Kidney (tissue), 14 donors: Measurements from ENCODE around the gene PRKCE. TPM values are rescaled to one million over a fixed set of nuclear protein-coding genes. Genes with fewer than 3 reads are reported as not detected.

Experiments used
- DNase-seq, 5 donors: peaks; one replicate each; pipeline ENCODE4 v3.0.0-alpha.2; 2013 to 2020
- FAIRE-seq: peaks from 2 replicates; lab custom pipeline; 2012; peaks lifted over from hg19 to GRCh38; lab: Jason Lieb, UNC
- H3K27ac ChIP-seq, 2 donors: one replicate each; pipeline ENCODE4 v1.7.0; 2013; ENCODE audit warnings: low read depth in 2 of 2, low read length in 2 of 2, inconsistent platforms in 1 of 2
- H3K27me3 ChIP-seq: one replicate; pipeline ENCODE4 v1.7.1; 2013; ENCODE audit warnings: low read length, inconsistent platforms; ENCODE audit not compliant: control insufficient read depth, insufficient read depth
- H3K36me3 ChIP-seq, 3 donors: one replicate each; pipeline versions ENCODE4 v1.7.0 to v1.7.1; 2013; ENCODE audit warnings: low read length in 3 of 3, control low read depth in 1 of 3, inconsistent platforms in 1 of 3; ENCODE audit not compliant: insufficient read depth in 3 of 3, control insufficient read depth in 2 of 3
- H3K4me1 ChIP-seq, 3 donors: one replicate each; pipeline versions ENCODE4 v1.7.0 to v1.7.1; 2013; ENCODE audit warnings: low read length in 3 of 3, inconsistent platforms in 1 of 3, low read depth in 1 of 3; ENCODE audit not compliant: control insufficient read depth in 2 of 3, insufficient read depth in 2 of 3
- H3K4me3 ChIP-seq, 3 donors: one replicate each; pipeline versions ENCODE4 v1.7.0 to v1.8.1; 2013; ENCODE audit warnings: low read length in 3 of 3, control low read depth in 1 of 3, inconsistent platforms in 1 of 3
- H3K9ac ChIP-seq, 3 donors: one replicate each; pipeline versions ENCODE4 v1.7.0 to v1.7.1; 2013; ENCODE audit warnings: low read length in 3 of 3, control low read depth in 1 of 3, inconsistent platforms in 1 of 3
- H3K9me3 ChIP-seq, 3 donors: one replicate each; pipeline versions ENCODE4 v1.7.0 to v1.7.1; 2013; ENCODE audit warnings: low read length in 3 of 3, control low read depth in 1 of 3, inconsistent platforms in 1 of 3; ENCODE audit not compliant: control insufficient read depth in 2 of 3, insufficient read depth in 1 of 3
- CTCF ChIP-seq: IDR thresholded peaks from 3 replicates; pipeline ENCODE4 v1.5.1; 2012; ENCODE audit warnings: mild to moderate bottlenecking, moderate library complexity, borderline replicate concordance; ENCODE audit not compliant: insufficient read depth; ENCODE audit errors: extremely low read depth
- intact Hi-C: fragments of 100-400 bp; cut with DNase I; formaldehyde crosslinking; loops from one replicate; pipeline ENCODE4 v1.11.1; 2022
- polyA plus RNA-seq: library from polyadenylated mRNA; stranded (reverse); fragments of 350-450 nt; fragmentation: Illumina TruSeq; extraction: RNeasy Lipid Tissue Mini Kit (QIAGEN cat#74804); gene quantifications from one replicate; pipeline ENCODE4 v1.2.3, GENCODE V29; 2014; ENCODE audit warnings: low read depth, low replicate concordance; ENCODE audit not compliant: insufficient read depth
- total RNA-seq: library from RNA; stranded (reverse); fragmentation: NEBNext Ultra II Directional; extraction: Animal tissue kit (Norgen Biotek cat#: 25700); gene quantifications from one replicate; pipeline ENCODE4 v1.2.1, GENCODE V29; 2021
- donor health status: control.
- donor health status: control.
- donor health status: control.
- donor health status: control.
- donor health status: control.
- donor health status: DM: yes; HTN: yes; CAD: no.
- donor health status: Normal renal cell carcinoma (clear cell type).

PRKCE gene
- total and polyA plus RNA-seq, 2 donors from 2014 or later, result 11.1 to 27.3 TPM

GRCh38 chr2:45755585-45756335 is 104.3 kb downstream of the PRKCE start:
- Histone ChIP-seq H3K27me3 (no peaks in the 10 kb centered on the region), H3K36me3 (no peaks in the 10 kb centered on the region), H3K27ac (no peak overlapping the region), H3K4me1 (no peaks in the 10 kb centered on the region), H3K4me3 (no peak overlapping the region), H3K9me3 (no peaks in the 10 kb centered on the region), H3K9ac (no peak overlapping the region)
- intact Hi-C loops, result no loop called here
- FAIRE-seq, result no peak
- no peak for TF ChIP-seq CTCF
- DNase-seq, result no peak

- intact Hi-C loops, result no loop called here
- DNase-seq (no peak), FAIRE-seq (no peak)
- no peaks in the 10 kb centered on the region for H3K27me3 ChIP-seq
- H3K27ac ChIP-seq, result no peak overlapping the region
- no peak overlapping the region for H3K4me3 ChIP-seq
- H3K9ac ChIP-seq, result no peak overlapping the region
- no peaks in the 10 kb centered on the region for H3K36me3 ChIP-seq
- H3K9me3 ChIP-seq, result no peaks in the 10 kb centered on the region
- TF ChIP-seq CTCF, result no peak
- no peaks in the 10 kb centered on the region for H3K4me1 ChIP-seq
These were observed 106.5 kb downstream of the PRKCE start for GRCh38 chr2:45758018-45758417.

GRCh38 chr2:45759310-45759851 is 107.9 kb downstream of the PRKCE start:
- no peak for TF ChIP-seq CTCF
- H3K27me3 ChIP-seq, result no peaks in the 10 kb centered on the region
- intact Hi-C loops, result no loop called here
- no peaks in the 10 kb centered on the region for H3K9me3 ChIP-seq
- H3K27ac ChIP-seq, result no peak overlapping the region
- H3K4me1 ChIP-seq, result no peaks in the 10 kb centered on the region
- no peak overlapping the region for H3K4me3 ChIP-seq
- no peak overlapping the region for H3K9ac ChIP-seq
- DNase-seq (peak in 2 of 5 donors; percentile 25 to 31), FAIRE-seq (no peak)
- no peaks in the 10 kb centered on the region for H3K36me3 ChIP-seq
